Mucosa of descending colon (tissue), 3 donors: Measurements from ENCODE around the gene UNC13C. TPM values are rescaled to one million over a fixed set of nuclear protein-coding genes. Genes with fewer than 3 reads are reported as not detected.

Experiments
- ATAC-seq: fragments of 200-7000 bp; cut with Tn5 transposase; one replicate; pipeline ENCODE4 v1.9.1; 2020; ENCODE audit warnings: mild to moderate bottlenecking, moderate library complexity
- DNase-seq, 3 donors: peaks; one replicate each; pipeline ENCODE4 v3.0.0-alpha.2; 2020
- H3K36me3 ChIP-seq: fragments of 200-600 bp; one replicate; pipeline ENCODE4 v1.8.0; 2021; ENCODE audit warnings: low read depth, mild to moderate bottlenecking
- H3K4me1 ChIP-seq: fragments of 200-600 bp; one replicate; pipeline ENCODE4 v1.8.0; 2021; ENCODE audit warnings: low read depth, mild to moderate bottlenecking
- H3K4me3 ChIP-seq: fragments of 200-600 bp; one replicate; pipeline ENCODE4 v1.8.0; 2021; ENCODE audit warnings: mild to moderate bottlenecking
- H3K9me3 ChIP-seq: fragments of 200-600 bp; one replicate; pipeline ENCODE4 v1.8.0; 2021; ENCODE audit warnings: mild to moderate bottlenecking
- intact Hi-C, 2 donors: fragments of 100-400 bp; cut with DNase I in 1 of 2; cut with micrococcal nuclease in 1 of 2; formaldehyde crosslinking; loops; one replicate each; pipeline versions ENCODE4 v1.11.0 to v1.11.1; 2022; cut with DNase I, micrococcal nuclease
- total RNA-seq, 3 donors: library from RNA; stranded (reverse); fragmentation: NEBNext Ultra II Directional in 2 of 3; extraction: Animal tissue kit (Norgen Biotek cat#: 25700) in 2 of 3; gene quantifications; one replicate each; pipeline versions ENCODE4 v1.2.1 to v1.2.4, GENCODE V29; 2021 to 2023
- TF ChIP-seq, protein P1 (sequence below): fragments of 200-600 bp; IDR thresholded peaks from one replicate; pipeline ENCODE4 v1.8.0; 2022; ENCODE audit warnings: antibody characterized with exemption, mild to moderate bottlenecking
- donor health status: DM: no; HTN: no; CAD: no; lungs with moderate emphysema.
- donor health status: DM: no; HTN: no; CAD: no.
- donor health status: DM: no; HTN: yes; CAD: no.

Gene UNC13C
- total RNA-seq, 3 donors from 2014 or later: 0.06 to 1.9 (median 0.12) TPM

DNA sequence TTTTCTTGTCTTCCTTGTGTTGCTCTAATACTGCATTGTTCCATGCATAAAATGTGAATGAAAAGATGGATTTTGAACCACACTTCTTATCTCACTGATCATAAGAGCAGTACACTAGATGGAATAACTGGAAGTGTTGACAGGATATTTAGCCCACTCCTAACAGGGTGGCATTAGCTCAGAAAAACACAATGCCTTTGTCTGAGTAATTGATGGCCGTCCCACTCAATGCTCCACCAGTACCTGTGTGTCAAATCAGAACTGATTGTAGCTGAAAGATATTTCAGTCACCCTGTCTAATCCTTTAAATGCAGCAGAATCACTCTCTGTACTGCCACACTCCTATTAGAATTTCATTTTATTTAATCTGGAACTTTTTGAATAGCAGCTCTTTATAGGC, 526.5 kb downstream of the UNC13C start:
- H3K9me3 ChIP-seq: no peaks in the 10 kb centered on the region
- ATAC-seq (no peak), DNase-seq (no peak)
- TF ChIP-seq, protein P1, sequence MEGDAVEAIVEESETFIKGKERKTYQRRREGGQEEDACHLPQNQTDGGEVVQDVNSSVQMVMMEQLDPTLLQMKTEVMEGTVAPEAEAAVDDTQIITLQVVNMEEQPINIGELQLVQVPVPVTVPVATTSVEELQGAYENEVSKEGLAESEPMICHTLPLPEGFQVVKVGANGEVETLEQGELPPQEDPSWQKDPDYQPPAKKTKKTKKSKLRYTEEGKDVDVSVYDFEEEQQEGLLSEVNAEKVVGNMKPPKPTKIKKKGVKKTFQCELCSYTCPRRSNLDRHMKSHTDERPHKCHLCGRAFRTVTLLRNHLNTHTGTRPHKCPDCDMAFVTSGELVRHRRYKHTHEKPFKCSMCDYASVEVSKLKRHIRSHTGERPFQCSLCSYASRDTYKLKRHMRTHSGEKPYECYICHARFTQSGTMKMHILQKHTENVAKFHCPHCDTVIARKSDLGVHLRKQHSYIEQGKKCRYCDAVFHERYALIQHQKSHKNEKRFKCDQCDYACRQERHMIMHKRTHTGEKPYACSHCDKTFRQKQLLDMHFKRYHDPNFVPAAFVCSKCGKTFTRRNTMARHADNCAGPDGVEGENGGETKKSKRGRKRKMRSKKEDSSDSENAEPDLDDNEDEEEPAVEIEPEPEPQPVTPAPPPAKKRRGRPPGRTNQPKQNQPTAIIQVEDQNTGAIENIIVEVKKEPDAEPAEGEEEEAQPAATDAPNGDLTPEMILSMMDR: no peak
- no peaks in the 10 kb centered on the region for H3K36me3 ChIP-seq
- intact Hi-C loops: no loop called here
- no peak overlapping the region for H3K4me3 ChIP-seq
- no peaks in the 10 kb centered on the region for H3K4me1 ChIP-seq

DNA sequence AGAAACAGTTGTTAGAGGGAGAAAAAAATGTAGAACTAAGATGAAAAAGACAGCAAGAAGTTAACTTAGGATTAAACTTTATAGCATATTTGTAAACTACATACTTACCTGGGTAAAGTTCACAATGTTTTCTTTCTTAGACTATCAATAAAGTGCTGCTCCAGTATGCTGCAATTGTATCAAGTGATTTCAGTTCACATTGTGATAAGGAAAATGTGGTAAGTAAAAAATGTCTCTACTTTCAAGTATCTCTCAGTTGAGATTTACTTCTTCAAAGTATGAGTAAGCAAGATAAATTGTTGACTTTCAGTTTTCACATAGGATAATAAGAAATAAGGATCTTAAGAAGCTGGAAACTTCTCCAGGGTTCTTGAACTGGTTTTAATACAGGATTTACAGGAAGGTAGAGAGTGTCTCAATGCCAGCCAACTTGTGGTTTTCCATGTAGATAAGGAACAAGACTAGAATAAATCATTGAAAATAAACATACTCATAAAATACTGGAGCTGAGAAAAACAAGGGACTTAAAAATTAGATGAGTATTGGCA, 528.8 kb downstream of the UNC13C start:
- ATAC-seq: no peak
- DNase-seq: no peak

DNA sequence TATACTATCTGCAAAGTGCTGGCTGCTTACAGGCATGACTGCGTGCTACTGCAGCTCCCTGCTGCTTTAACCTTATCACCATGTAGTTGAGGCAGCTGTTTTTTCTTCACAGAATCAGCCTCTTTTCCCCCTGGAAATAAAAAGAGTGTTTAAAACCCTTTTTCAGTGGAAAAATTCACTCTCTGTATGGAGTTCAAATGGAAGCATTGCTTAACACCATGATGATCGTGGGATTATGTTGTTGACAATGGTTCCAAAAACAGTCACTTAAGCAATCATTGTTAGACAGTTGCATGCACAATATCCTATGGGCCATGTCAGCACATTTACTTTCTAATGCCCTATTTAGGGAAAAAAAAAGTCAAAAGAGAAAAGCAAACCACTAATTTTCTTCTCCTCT, 536.4 kb downstream of the UNC13C start:
- TF ChIP-seq, protein P1: no peak
- no peaks in the 10 kb centered on the region for H3K4me1 ChIP-seq
- no peaks in the 10 kb centered on the region for H3K36me3 ChIP-seq
- H3K9me3 ChIP-seq: no peaks in the 10 kb centered on the region
- ATAC-seq: no peak
- no peak overlapping the region for H3K4me3 ChIP-seq
- intact Hi-C loops: no loop called here
- no peak for DNase-seq

More for the DNA sequence above, 528.8 kb downstream of the UNC13C start:
- H3K4me3 ChIP-seq: no peak overlapping the region
- H3K4me1 ChIP-seq: no peaks in the 10 kb centered on the region
- TF ChIP-seq, protein P1: no peak
- H3K36me3 ChIP-seq: no peaks in the 10 kb centered on the region
- intact Hi-C loops: no loop called here
- no peaks in the 10 kb centered on the region for H3K9me3 ChIP-seq

DNA sequence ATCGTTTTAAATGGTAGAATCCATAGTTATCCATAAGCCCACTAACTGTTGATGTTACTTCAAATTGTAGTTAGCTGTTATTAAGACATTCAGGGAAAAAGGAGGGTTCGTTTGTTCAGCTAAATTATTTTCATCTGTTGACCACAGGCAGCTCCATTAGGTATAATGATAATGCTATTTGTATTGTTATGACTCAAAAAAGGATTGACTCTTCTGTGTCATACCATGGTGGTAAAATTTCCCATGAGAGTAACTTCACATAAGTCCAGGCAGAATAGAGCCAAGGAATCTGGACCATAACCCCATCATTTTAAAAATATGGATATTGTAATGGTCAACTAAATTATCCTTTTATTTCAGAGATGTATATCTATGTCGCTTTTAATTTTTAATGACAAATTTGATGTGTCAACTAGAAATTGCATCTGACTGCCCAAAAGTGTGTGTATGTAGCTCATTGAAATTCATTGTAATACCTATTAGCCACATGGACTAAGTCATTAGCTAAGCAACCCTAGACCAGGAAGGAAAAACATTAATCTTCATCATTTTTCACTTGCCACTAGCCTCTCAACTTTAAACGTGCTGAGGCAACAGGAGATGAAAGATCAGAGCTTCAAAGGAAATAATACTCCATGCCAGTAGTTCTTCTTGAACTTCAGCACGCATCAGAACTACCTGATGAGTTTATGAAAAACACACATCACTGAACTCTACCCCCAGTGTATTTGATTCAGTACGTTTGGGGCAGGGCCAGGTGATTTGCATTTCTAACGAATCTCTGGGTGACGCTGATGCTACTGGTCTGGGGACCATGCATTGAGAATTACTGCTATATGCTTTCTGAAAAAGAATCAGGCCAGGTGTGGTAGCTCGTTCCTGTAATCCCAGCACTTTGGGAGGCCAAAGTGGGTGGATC, 537.7 kb downstream of the UNC13C start:
- TF ChIP-seq, protein P1: no peak
- intact Hi-C loops: no loop called here
- Histone ChIP-seq H3K36me3 (no peaks in the 10 kb centered on the region), H3K4me1 (no peaks in the 10 kb centered on the region), H3K4me3 (no peak overlapping the region), H3K9me3 (no peaks in the 10 kb centered on the region)
- DNase-seq: no peak
- no peak for ATAC-seq

GRCh38 chr15:54517366-54517765, 539.1 kb downstream of the UNC13C start:
- Histone ChIP-seq H3K4me1 (no peaks in the 10 kb centered on the region), H3K36me3 (no peaks in the 10 kb centered on the region), H3K9me3 (no peaks in the 10 kb centered on the region), H3K4me3 (no peak overlapping the region)
- intact Hi-C loops: no loop called here
- no peak for DNase-seq
- no peak for ATAC-seq
- TF ChIP-seq, protein P1: no peak
